GM19328 (cell line): ENCODE results near the gene TXNDC9.
"Not testable (repeated sequence)": the region's sequence is repeated elsewhere in the genome, so short reads cannot be mapped to it uniquely, and the experiment has no call there.

Experiments
- ATAC-seq: cut with Tn5 transposase; IDR thresholded peaks from one replicate; pipeline ENCODE4 v1.9.1; 2021; ENCODE audit warnings: mild to moderate bottlenecking, moderate library complexity; ENCODE audit not compliant: unreplicated experiment

TXNDC9 gene

GRCh38 chr2:99335911-99336803 is at the start of gene TXNDC9:
TXNDC9 (minus strand) TSS chr2:99336333; CDS start chr2:99333210, 3,123 bp downstream.
- peak; percentile 68 for ATAC-seq

- no peak for ATAC-seq
Observed at GRCh38 chr2:99382143-99382542, 46.0 kb upstream of the TXNDC9 start.

GRCh38 chr2:99380376-99381010 is 44.4 kb upstream of the TXNDC9 start:
- no peak for ATAC-seq

GRCh38 chr2:99377879-99378278 is 41.7 kb upstream of the TXNDC9 start:
- no peak for ATAC-seq

GRCh38 chr2:99376254-99376864 is 40.2 kb upstream of the TXNDC9 start:
- no peak for ATAC-seq

- ATAC-seq, result no peak
Observed at GRCh38 chr2:99374747-99375146, 38.6 kb upstream of the TXNDC9 start.

GRCh38 chr2:99373144-99373543 is 37.0 kb upstream of the TXNDC9 start:
- no peak for ATAC-seq

GRCh38 chr2:99368854-99369253 is 32.7 kb upstream of the TXNDC9 start:
- ATAC-seq, result not testable (repeated sequence)

- no peak for ATAC-seq
Observed at GRCh38 chr2:99365661-99366060, 29.5 kb upstream of the TXNDC9 start.

GRCh38 chr2:99356853-99357252 is 20.7 kb upstream of the TXNDC9 start:
- ATAC-seq, result no peak

- ATAC-seq, result not testable (repeated sequence)
Observed at GRCh38 chr2:99354825-99355224, 18.7 kb upstream of the TXNDC9 start.

- no peak for ATAC-seq
Observed at GRCh38 chr2:99354070-99354469, 17.9 kb upstream of the TXNDC9 start.

- ATAC-seq, result no peak
Observed at GRCh38 chr2:99350194-99350593, 14.1 kb upstream of the TXNDC9 start.

- ATAC-seq, result no peak
Observed at GRCh38 chr2:99348173-99348572, 12.0 kb upstream of the TXNDC9 start.

- ATAC-seq, result no peak
Observed at GRCh38 chr2:99346218-99346617, 10.1 kb upstream of the TXNDC9 start.

GRCh38 chr2:99345446-99345845 is 9.3 kb upstream of the TXNDC9 start:
- ATAC-seq, result not testable (repeated sequence)

- no peak for ATAC-seq
Observed at GRCh38 chr2:99342536-99342935, 6.4 kb upstream of the TXNDC9 start.

- ATAC-seq, result no peak
Observed at GRCh38 chr2:99340669-99341236, 4.6 kb upstream of the TXNDC9 start.

- ATAC-seq, result no peak
Observed at GRCh38 chr2:99338029-99338585, 2.0 kb upstream of the TXNDC9 start.

GRCh38 chr2:99337113-99338028 is 1.2 kb upstream of the TXNDC9 start, which contains the start of gene EIF5B:
EIF5B (plus strand) TSS chr2:99337389; CDS start chr2:99337555, 166 bp downstream.
- ATAC-seq, result peak; percentile 56
